ENCODE measurements around the gene CNTN6. TPM values are rescaled to one million over a fixed set of nuclear protein-coding genes. Genes with fewer than 3 reads are reported as not detected.

CNTN6 gene
- total RNA-seq, 4 donors from 2014 or later, result not detected

DNA sequence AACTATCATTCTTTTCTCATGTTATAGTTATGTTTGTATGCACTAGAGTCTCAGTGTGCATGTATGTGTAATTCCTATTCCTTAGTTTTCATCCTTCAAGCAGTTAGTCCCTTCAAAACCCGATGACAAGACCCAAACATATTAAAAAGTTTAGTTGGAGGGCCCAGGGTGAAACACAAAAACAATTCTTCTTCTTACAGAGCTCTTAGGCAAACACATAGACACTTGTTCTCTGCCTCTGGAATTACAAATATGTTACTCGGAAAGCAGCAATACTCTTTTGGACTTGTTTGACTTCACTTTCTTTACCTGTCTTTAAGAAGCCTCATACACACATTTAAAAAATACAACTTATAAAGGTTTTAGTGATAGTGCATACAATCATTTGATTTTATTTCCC lies 763 bp upstream of the CNTN6 start:
- Histone ChIP-seq H3K27ac (no peak overlapping the region), H3K27me3 (no peaks in the 10 kb centered on the region), H3K4me1 (no peaks in the 10 kb centered on the region), H3K4me3 (no peak overlapping the region), H3K36me3 (no peaks in the 10 kb centered on the region), H3K9me3 (no peaks in the 10 kb centered on the region)
- DNase-seq, result no peak
- TF ChIP-seq POLR2A (IDR thresholded peaks at IDR 0.05), result no peak
- TF ChIP-seq, protein P1, sequence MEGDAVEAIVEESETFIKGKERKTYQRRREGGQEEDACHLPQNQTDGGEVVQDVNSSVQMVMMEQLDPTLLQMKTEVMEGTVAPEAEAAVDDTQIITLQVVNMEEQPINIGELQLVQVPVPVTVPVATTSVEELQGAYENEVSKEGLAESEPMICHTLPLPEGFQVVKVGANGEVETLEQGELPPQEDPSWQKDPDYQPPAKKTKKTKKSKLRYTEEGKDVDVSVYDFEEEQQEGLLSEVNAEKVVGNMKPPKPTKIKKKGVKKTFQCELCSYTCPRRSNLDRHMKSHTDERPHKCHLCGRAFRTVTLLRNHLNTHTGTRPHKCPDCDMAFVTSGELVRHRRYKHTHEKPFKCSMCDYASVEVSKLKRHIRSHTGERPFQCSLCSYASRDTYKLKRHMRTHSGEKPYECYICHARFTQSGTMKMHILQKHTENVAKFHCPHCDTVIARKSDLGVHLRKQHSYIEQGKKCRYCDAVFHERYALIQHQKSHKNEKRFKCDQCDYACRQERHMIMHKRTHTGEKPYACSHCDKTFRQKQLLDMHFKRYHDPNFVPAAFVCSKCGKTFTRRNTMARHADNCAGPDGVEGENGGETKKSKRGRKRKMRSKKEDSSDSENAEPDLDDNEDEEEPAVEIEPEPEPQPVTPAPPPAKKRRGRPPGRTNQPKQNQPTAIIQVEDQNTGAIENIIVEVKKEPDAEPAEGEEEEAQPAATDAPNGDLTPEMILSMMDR (IDR thresholded peaks at IDR 0.05), result no peak
- 38 to 47% methylated on average over 2 of the region's 2 CpGs for WGBS, 2 donors
- intact Hi-C loops (cut with DNase I), result no loop called here

- Histone ChIP-seq H3K36me3 (no peaks in the 10 kb centered on the region), H3K4me1 (no peaks in the 10 kb centered on the region), H3K9me3 (no peaks in the 10 kb centered on the region), H3K27ac (no peak overlapping the region), H3K27me3 (no peaks in the 10 kb centered on the region), H3K4me3 (no peak overlapping the region)
- DNase-seq, result no peak
- intact Hi-C loops (cut with DNase I), result no loop called here
- TF ChIP-seq POLR2A (IDR thresholded peaks at IDR 0.05), result no peak
- TF ChIP-seq, protein P1 (IDR thresholded peaks at IDR 0.05), result no peak
- WGBS, 2 donors, result 60 to 76% methylated on average over 6 of the region's 6 CpGs
Measured at GRCh38 chr3:1093217-1093616, 393 bp downstream of the CNTN6 start.

DNA sequence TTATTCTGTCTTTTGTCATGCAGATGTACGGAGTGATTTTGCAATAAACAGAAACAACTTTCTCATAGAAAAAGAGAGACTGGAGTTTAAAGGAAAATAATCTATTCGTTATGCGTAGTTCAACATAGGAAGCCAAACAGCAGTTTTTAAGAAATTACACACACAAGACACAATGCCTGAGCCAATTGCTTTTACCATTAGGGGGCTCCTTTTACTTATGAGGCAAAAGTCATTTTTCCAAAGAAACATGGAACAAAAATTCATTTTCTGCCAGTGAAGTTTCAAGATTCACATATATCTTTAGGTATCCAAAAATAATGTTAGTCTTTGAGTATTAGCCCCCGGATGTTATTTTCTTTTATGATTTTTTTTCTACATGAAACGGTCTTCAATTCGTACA lies 10.7 kb downstream of the CNTN6 start:
- Histone ChIP-seq H3K36me3 (no peaks in the 10 kb centered on the region), H3K9me3 (peaks cover 0 to 5% (median 4%) of the 10 kb centered on the region in 3 donors)
- 77 to 85% methylated on average over 6 of the region's 6 CpGs for WGBS, 2 donors

GRCh38 chr3:1117843-1118473 lies 25.1 kb downstream of the CNTN6 start:
- DNase-seq, result no peak
- no peaks in the 10 kb centered on the region for H3K9me3 ChIP-seq
- H3K27ac ChIP-seq, result no peak overlapping the region
- H3K4me3 ChIP-seq, result no peak overlapping the region
- H3K4me1 ChIP-seq, result no peaks in the 10 kb centered on the region
- intact Hi-C loops (cut with DNase I), result no loop called here
- WGBS, 2 donors, result 50 to 55% methylated on average over 8 of the region's 8 CpGs
- TF ChIP-seq, protein P1 (IDR thresholded peaks at IDR 0.05), result no peak
- no peak for TF ChIP-seq POLR2A (IDR thresholded peaks at IDR 0.05)
- H3K27me3 ChIP-seq, result no peaks in the 10 kb centered on the region
- H3K36me3 ChIP-seq, result no peaks in the 10 kb centered on the region

More for the DNA sequence above, 10.7 kb downstream of the CNTN6 start:
- no peak for DNase-seq
- Histone ChIP-seq H3K27ac (no peak overlapping the region), H3K27me3 (no peaks in the 10 kb centered on the region), H3K4me1 (no peaks in the 10 kb centered on the region), H3K4me3 (no peak overlapping the region)
- intact Hi-C loops (cut with DNase I), result no loop called here
- no peak for TF ChIP-seq POLR2A (IDR thresholded peaks at IDR 0.05)
- TF ChIP-seq, protein P1 (IDR thresholded peaks at IDR 0.05), result no peak

- Histone ChIP-seq H3K27ac (no peak overlapping the region), H3K4me1 (no peaks in the 10 kb centered on the region), H3K9me3 (no peaks in the 10 kb centered on the region), H3K27me3 (no peaks in the 10 kb centered on the region), H3K36me3 (no peaks in the 10 kb centered on the region), H3K4me3 (no peak overlapping the region)
- DNase-seq, result no peak
- intact Hi-C loops (cut with DNase I), result no loop called here
- no peak for TF ChIP-seq POLR2A (IDR thresholded peaks at IDR 0.05)
- TF ChIP-seq, protein P1 (IDR thresholded peaks at IDR 0.05), result no peak
- 38 to 50% methylated on average over 1 of the region's 1 CpG for WGBS, 2 donors
Measured at GRCh38 chr3:1131166-1131565, 38.3 kb downstream of the CNTN6 start.
